HL-60 (cell line): ENCODE measurements around the gene DMAC1.

Source experiments
- DNase-seq, 2 experiments: peaks; one replicate each; pipeline ENCODE4 v3.0.0-alpha.2; 2010 to 2020; ENCODE audit warnings: low read depth in 1 of 2, low spot score in 1 of 2
- H3K27ac ChIP-seq: fragments of 250-450 bp; sonication (Bioruptor Pico); replicated peaks from 2 replicates; pipeline ENCODE4 v1.5.1; 2020; ENCODE audit warnings: mild to moderate bottlenecking, moderate library complexity
- H3K27me3 ChIP-seq: fragments of 250-450 bp; sonication (Bioruptor Pico); 2 replicates; pipeline ENCODE4 v1.5.1; 2021; ENCODE audit warnings: mild to moderate bottlenecking, moderate library complexity; ENCODE audit not compliant: insufficient read depth, poor library complexity, severe bottlenecking
- H3K4me3 ChIP-seq: replicated peaks from 2 replicates; pipeline ENCODE4 v1.5.1; 2011; ENCODE audit warnings: mild to moderate bottlenecking, control low read depth, low read length; ENCODE audit not compliant: insufficient read depth
- GABPA ChIP-seq: IDR thresholded peaks from 2 replicates; pipeline ENCODE4 v1.6.1; 2012; ENCODE audit warnings: low read depth
- POLR2AphosphoS5 ChIP-seq: IDR thresholded peaks from 2 replicates; pipeline ENCODE4 v1.6.1; 2012; ENCODE audit warnings: low read depth
- SPI1 ChIP-seq: IDR thresholded peaks from 2 replicates; pipeline ENCODE4 v1.6.1; 2012; ENCODE audit warnings: low read depth, mild to moderate bottlenecking, borderline replicate concordance
- TF ChIP-seq, protein P1 (sequence below): IDR thresholded peaks from one replicate; pipeline ENCODE4 v1.5.1; 2011; ENCODE audit warnings: low read length, control low read depth, inconsistent platforms; ENCODE audit not compliant: insufficient read depth
- TF ChIP-seq, protein P2 (sequence below): IDR thresholded peaks from 2 replicates; pipeline ENCODE4 v1.6.1; 2012; ENCODE audit warnings: low read depth; ENCODE audit not compliant: insufficient replicate concordance

DMAC1 gene

DNA sequence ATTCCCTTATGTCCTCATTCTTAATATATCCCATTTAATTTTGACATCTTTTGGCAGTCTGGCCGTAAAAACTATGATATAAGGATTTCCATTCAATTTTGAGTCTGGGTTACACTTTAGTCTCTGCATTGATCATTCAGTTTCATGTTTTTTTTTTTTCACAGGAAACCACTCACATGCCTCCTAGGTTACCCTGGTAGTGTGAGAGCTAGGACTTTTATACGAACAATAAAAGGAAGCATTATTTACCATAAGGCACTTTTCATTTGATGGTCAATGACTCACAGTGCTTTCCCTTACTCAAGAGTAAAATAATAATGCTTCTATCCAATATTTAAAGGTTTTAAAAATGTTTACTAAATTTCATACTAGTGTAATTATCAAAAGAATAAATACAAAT, 16.4 kb upstream of the DMAC1 start:
- no peak overlapping the region for H3K4me3 ChIP-seq
- no peak overlapping the region for H3K27ac ChIP-seq
- no peaks in the 10 kb centered on the region for H3K27me3 ChIP-seq
- TF ChIP-seq, protein P1, sequence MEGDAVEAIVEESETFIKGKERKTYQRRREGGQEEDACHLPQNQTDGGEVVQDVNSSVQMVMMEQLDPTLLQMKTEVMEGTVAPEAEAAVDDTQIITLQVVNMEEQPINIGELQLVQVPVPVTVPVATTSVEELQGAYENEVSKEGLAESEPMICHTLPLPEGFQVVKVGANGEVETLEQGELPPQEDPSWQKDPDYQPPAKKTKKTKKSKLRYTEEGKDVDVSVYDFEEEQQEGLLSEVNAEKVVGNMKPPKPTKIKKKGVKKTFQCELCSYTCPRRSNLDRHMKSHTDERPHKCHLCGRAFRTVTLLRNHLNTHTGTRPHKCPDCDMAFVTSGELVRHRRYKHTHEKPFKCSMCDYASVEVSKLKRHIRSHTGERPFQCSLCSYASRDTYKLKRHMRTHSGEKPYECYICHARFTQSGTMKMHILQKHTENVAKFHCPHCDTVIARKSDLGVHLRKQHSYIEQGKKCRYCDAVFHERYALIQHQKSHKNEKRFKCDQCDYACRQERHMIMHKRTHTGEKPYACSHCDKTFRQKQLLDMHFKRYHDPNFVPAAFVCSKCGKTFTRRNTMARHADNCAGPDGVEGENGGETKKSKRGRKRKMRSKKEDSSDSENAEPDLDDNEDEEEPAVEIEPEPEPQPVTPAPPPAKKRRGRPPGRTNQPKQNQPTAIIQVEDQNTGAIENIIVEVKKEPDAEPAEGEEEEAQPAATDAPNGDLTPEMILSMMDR, result no peak
- TF ChIP-seq GABPA (no peak), SPI1 (no peak), POLR2AphosphoS5 (no peak)
- TF ChIP-seq, protein P2, sequence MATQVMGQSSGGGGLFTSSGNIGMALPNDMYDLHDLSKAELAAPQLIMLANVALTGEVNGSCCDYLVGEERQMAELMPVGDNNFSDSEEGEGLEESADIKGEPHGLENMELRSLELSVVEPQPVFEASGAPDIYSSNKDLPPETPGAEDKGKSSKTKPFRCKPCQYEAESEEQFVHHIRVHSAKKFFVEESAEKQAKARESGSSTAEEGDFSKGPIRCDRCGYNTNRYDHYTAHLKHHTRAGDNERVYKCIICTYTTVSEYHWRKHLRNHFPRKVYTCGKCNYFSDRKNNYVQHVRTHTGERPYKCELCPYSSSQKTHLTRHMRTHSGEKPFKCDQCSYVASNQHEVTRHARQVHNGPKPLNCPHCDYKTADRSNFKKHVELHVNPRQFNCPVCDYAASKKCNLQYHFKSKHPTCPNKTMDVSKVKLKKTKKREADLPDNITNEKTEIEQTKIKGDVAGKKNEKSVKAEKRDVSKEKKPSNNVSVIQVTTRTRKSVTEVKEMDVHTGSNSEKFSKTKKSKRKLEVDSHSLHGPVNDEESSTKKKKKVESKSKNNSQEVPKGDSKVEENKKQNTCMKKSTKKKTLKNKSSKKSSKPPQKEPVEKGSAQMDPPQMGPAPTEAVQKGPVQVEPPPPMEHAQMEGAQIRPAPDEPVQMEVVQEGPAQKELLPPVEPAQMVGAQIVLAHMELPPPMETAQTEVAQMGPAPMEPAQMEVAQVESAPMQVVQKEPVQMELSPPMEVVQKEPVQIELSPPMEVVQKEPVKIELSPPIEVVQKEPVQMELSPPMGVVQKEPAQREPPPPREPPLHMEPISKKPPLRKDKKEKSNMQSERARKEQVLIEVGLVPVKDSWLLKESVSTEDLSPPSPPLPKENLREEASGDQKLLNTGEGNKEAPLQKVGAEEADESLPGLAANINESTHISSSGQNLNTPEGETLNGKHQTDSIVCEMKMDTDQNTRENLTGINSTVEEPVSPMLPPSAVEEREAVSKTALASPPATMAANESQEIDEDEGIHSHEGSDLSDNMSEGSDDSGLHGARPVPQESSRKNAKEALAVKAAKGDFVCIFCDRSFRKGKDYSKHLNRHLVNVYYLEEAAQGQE, result no peak
- DNase-seq, result no peak

DNA sequence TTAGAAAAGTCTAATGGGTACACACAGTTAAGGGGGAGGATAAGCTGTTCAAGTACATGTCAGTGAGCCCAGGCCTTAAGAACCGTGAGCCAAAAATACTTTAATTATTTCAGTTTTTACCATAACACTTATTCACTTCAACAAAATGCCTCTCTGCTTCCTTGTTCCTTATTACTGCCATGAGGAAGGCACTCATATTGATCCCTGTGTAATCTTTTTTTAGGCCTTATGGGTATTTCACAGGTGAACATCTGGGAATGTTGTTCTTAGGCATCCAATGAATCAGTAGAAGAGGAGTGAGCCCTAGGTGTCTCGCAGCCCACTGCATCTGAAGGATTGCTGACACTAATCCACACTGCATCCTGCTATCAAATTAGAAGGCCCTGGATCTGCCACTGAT, 13.5 kb upstream of the DMAC1 start:
- no peak for TF ChIP-seq SPI1
- TF ChIP-seq GABPA, result no peak
- TF ChIP-seq, protein P2, result no peak
- TF ChIP-seq POLR2AphosphoS5, result no peak
- TF ChIP-seq, protein P1, result no peak

DNA sequence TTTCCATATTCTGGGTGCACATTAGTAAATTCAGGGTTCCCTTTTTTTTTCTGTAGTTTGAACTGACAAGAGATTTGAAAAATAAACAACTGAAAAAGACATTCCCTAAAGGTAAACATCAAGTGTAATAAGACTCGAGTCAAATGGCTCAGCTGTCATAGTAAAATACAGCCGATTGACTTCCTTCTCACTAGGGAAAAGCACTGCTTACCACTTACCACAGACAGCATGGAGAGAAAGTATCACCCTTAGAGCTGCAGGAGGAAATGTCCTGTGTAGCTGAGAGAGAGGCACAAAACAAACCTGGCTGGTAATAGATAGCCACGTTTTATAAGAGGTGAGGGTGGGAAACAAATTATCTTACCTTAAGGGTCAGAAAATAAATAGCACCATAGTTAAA, 12.1 kb upstream of the DMAC1 start:
- TF ChIP-seq, protein P2, result no peak
- TF ChIP-seq SPI1, result no peak
- TF ChIP-seq, protein P1, result no peak
- TF ChIP-seq GABPA, result no peak
- TF ChIP-seq POLR2AphosphoS5, result no peak
- Histone ChIP-seq H3K4me3 (no peak overlapping the region), H3K27ac (no peak overlapping the region), H3K27me3 (no peaks in the 10 kb centered on the region)
- no peak for DNase-seq

More for the DNA sequence above, 13.5 kb upstream of the DMAC1 start:
- H3K4me3 ChIP-seq, result no peak overlapping the region
- no peak for DNase-seq
- H3K27ac ChIP-seq, result no peak overlapping the region
- H3K27me3 ChIP-seq, result no peaks in the 10 kb centered on the region
